IPS DF 6.9 (cell line): ENCODE data around the gene RNF11.

Experiments
- DNase-seq: peaks from one replicate; pipeline ENCODE4 v3.0.0-alpha.2; 2013; ENCODE audit warnings: low read depth, low spot score
- H3K27ac ChIP-seq: one replicate; pipeline ENCODE4 v1.5.1; 2013; ENCODE audit warnings: low read length, control low read depth
- H3K27me3 ChIP-seq: 2 replicates; pipeline ENCODE4 v1.6.1; 2013; ENCODE audit warnings: mild to moderate bottlenecking, low read length; ENCODE audit not compliant: control insufficient read depth, insufficient read depth
- H3K36me3 ChIP-seq: 2 replicates; pipeline ENCODE4 v1.6.1; 2013; ENCODE audit warnings: low read length; ENCODE audit not compliant: control insufficient read depth, insufficient read depth
- H3K4me1 ChIP-seq: 2 replicates; pipeline ENCODE4 v1.6.1; 2013; ENCODE audit warnings: low read length; ENCODE audit not compliant: control insufficient read depth, insufficient read depth
- H3K4me3 ChIP-seq: 2 replicates; pipeline ENCODE4 v1.5.1; 2013; ENCODE audit warnings: mild to moderate bottlenecking, low read length
- H3K9me3 ChIP-seq: 2 replicates; pipeline ENCODE4 v1.6.1; 2013; ENCODE audit warnings: low read length, inconsistent platforms; ENCODE audit not compliant: control insufficient read depth, insufficient read depth
- WGBS: extraction: QIAGEN DNeasy Blood & Tissue Kit; methylation state at CpG from one replicate; pipeline ENCODE4 v1.1.7; 2013; ENCODE audit warnings: mixed read lengths, missing lambda C conversion rate; ENCODE audit not compliant: insufficient read length, insufficient coverage; 5-methylcytosine and 5-hydroxymethylcytosine counted together

Gene RNF11, protein sequence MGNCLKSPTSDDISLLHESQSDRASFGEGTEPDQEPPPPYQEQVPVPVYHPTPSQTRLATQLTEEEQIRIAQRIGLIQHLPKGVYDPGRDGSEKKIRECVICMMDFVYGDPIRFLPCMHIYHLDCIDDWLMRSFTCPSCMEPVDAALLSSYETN

DNA sequence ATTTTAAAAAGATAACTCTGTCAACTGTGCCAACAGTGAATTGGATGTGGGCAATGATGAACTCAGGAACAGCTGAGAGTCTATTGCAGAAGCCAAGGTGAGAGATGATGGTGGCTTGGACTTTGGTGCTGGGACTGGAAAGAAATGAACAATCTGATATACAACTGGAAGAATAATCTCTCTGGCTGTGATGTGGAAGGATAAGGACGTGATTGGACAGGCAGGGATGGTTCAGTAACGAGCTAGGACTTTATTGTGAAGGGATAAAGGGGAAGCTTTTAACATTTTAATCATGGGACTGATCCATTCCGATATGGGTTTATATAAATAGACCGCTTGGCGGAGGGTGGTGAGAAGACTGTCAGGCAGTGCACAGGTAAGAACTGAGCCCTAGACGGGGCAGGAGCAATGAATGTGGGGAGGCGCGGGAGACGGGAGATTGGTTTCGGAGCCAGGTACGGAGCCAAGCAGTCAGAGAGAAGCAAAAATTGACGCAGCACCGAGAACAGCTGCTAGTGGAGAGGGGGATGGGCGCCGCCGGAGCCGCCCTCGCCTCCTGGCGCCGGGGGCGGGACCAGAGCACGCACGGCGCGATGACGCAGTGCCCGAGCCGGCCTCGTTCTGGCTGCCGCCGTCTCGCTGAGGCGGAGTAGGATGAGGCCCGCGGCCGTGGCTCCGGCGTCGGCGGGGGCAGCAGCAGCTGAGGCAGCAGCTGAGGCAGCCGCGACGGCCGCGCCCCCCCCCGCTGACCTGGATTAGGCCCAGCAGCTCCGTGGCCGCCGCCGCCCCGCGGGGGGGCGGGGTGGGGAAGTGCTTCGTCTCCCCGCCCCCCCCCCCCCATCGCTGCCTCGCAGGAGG, at the start of gene RNF11:
Gene RNF11, plus strand, starts transcription at position 601 of the 858 bp plus-strand sequence. CDS start 484 bp downstream, outside the sequence.
- Histone ChIP-seq H3K27me3 (no peaks in the 10 kb centered on the region), H3K4me1 (no peaks in the 10 kb centered on the region; the same call in none of the 2 replicates), H3K9me3 (no peaks in the 10 kb centered on the region), H3K27ac (no peak within 1 kb of the TSS), H3K4me3 (peak within 1 kb of the TSS; percentile 64), H3K36me3 (no peaks in the 10 kb centered on the region; the same call in 1 of the 2 replicates)
- DNase-seq, result peak; percentile 55
- no CpG with 5 or more reads among the region's 57 CpGs for WGBS

DNA sequence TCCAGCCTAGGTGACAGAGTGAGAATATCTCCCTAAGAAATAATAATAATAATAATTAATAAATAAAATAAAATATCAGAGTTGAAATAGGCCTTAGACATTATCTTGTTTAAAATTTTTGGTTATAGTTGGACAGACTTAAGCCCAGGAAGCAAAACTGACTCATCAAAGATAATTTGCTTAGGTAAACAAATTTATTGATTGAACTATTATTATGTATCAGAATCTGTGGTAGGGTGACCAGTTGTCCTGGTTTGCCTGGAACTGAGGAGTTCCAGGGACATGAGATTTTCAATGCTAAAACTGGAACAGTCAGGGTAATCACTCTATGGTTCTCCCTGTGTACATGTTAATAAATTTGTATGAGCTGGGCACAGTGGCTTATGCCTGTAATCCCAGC, 47.8 kb upstream of the RNF11 start:
- Histone ChIP-seq H3K27ac (no peak overlapping the region), H3K9me3 (no peaks in the 10 kb centered on the region), H3K27me3 (no peaks in the 10 kb centered on the region), H3K4me1 (no peaks in the 10 kb centered on the region), H3K4me3 (no peak overlapping the region), H3K36me3 (no peaks in the 10 kb centered on the region)
- DNase-seq, result no peak

DNA sequence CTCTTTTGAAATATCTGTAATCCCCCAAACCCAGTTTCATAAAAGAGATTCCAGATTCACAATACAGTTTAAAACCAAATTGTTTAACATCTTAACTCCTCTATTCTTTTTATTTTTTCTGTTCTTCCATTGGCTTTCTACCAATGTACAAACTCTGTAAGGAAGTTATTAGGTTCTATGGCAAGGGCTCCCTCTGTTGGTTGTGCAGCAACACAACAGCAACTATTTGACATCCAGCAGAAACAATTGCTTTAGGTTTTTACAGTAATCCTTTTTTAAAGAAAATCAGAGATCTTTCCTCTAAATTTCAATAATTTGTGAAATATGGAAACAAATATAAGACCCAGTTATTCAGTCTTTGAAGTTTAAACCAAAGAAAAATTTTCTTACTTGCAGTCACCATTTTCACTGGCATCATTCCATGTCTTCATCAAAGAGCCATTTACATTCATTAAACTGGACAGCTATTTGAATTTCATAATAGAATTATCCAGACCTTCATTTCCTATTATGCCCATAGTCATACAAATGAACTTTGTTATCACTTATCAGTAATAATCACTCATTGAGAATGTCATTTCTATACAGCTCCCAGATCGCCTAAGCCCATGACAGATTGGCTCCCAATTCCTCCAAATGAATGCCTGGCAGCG, 46.5 kb upstream of the RNF11 start:
- no peaks in the 10 kb centered on the region for H3K4me1 ChIP-seq
- no peaks in the 10 kb centered on the region for H3K36me3 ChIP-seq
- WGBS, result no CpG with 5 or more reads among the region's 2 CpGs
- H3K4me3 ChIP-seq, result no peak overlapping the region
- no peaks in the 10 kb centered on the region for H3K27me3 ChIP-seq
- H3K9me3 ChIP-seq, result no peaks in the 10 kb centered on the region
- H3K27ac ChIP-seq, result no peak overlapping the region
- peak; percentile 16 for DNase-seq

DNA sequence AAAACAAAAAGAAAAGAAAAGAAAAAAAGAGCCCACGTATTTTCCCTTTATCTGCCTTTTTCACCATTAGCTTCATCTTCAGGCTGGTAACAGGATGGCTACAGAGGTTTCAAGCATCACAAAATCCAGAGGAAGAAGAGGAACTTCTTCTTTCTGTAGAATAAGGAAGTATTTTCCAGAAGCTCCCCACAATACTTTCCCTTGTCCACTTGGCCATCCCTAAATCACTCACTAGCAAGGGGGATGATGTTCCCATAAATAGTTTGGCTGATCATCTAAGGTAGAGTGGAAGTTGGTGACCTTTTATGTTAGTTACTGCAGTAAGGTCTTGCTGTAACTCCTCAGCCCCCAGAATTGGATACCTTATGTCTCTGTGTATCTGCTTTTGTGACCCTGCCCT, 45.1 kb upstream of the RNF11 start:
- H3K4me3 ChIP-seq, result no peak overlapping the region
- no peak overlapping the region for H3K27ac ChIP-seq
- H3K4me1 ChIP-seq, result no peaks in the 10 kb centered on the region
- H3K36me3 ChIP-seq, result no peaks in the 10 kb centered on the region
- no peak for DNase-seq
- no peaks in the 10 kb centered on the region for H3K27me3 ChIP-seq
- WGBS, result no CpG with 5 or more reads among the region's 1 CpG
- no peaks in the 10 kb centered on the region for H3K9me3 ChIP-seq

DNA sequence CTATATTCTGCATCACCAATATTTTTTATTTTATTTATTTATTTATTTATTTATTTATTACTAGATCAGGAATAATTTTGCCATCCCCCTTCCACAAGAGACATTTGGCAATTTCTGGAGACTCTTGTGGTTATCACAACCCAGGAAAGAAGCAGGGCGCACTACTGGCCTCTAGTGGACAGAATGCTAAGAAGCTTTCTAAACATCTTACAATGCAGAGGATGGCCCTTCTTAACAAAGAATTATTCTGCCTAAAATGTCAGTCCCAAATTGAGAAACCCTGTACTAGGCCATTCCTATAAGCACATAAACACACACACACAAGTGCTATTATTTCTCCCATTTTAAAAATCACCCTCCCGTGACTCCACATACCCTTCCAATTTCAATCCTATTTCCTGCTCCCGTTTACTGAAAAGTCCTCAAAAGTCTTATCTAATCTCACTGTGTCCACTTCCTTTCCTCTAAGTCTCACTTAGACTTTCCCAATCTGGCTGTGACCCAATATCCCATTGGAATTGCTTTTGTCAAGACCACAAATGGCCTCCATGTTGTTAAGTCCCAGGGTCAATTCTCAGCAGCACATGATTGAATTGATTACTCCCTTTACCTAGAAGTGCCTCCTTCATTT, 43.7 kb upstream of the RNF11 start:
- 100% methylated on average over 2 of the region's 3 CpGs for WGBS
- Histone ChIP-seq H3K4me1 (no peaks in the 10 kb centered on the region), H3K27me3 (no peaks in the 10 kb centered on the region), H3K4me3 (no peak overlapping the region), H3K27ac (no peak overlapping the region), H3K9me3 (no peaks in the 10 kb centered on the region), H3K36me3 (no peaks in the 10 kb centered on the region)
- peak; percentile 37 for DNase-seq

DNA sequence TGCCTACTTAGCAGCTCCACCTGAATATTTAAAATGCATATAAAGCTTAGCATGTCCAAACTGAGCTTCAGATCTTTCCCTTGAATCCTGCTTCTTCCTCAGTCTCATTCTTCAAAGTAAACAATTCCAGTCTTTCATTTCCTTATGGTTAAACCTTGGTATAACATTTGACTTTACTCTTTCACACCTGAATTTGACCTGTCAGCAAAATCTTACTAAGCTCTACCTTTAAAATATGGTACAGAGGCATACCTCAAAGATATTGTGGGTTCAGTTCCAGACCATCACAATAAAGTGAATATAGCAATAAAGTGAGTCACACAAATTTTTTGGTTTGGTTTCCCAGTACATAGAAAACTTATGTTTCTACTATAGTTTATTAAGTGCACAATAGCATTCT, 42.5 kb upstream of the RNF11 start:
- DNase-seq, result no peak
- H3K4me3 ChIP-seq, result no peak overlapping the region
- no peaks in the 10 kb centered on the region for H3K36me3 ChIP-seq
- no peaks in the 10 kb centered on the region for H3K4me1 ChIP-seq
- no peaks in the 10 kb centered on the region for H3K27me3 ChIP-seq
- H3K9me3 ChIP-seq, result no peaks in the 10 kb centered on the region
- no peak overlapping the region for H3K27ac ChIP-seq

DNA sequence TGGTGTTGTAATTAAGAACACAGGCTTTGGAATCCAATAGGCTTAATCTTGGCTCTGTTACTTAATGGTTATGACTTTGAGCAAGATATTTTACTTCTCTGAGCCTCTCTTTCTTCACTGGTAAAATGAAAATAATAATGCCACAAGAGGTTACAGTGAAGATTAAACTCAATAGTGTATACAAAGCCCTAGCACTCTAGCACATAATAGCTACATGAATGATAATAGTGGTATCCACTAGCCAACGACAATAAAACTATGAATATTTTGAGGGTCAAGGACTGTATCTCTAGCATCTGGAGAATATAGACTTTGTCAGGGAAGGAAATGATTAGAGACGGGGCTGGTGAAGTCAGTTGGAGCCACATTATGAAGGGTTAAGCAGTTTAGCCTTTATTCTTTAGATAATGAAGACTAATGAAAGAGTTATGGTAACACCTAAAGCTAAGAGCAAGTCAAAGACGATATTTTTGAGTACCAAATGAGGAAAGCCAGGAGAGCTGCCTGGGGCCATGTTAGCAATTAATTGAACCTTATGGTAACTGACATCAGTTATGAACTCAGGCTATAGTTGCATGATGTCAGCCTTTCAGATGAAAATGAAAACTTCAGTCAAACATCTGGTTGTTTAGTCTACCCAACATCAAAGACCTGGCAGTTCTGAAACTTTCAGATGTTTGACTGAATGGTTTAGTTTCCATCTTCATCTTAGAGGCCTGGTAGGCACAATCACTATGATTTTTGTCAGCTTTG, 32.8 kb upstream of the RNF11 start:
- DNase-seq, result no peak
- H3K4me3 ChIP-seq, result no peak overlapping the region
- H3K4me1 ChIP-seq, result no peaks in the 10 kb centered on the region; the same call in 1 of the 2 replicates
- H3K27ac ChIP-seq, result no peak overlapping the region
- H3K9me3 ChIP-seq, result no peaks in the 10 kb centered on the region
- H3K36me3 ChIP-seq, result no peaks in the 10 kb centered on the region
- no CpG with 5 or more reads among the region's 3 CpGs for WGBS
- no peaks in the 10 kb centered on the region for H3K27me3 ChIP-seq

DNA sequence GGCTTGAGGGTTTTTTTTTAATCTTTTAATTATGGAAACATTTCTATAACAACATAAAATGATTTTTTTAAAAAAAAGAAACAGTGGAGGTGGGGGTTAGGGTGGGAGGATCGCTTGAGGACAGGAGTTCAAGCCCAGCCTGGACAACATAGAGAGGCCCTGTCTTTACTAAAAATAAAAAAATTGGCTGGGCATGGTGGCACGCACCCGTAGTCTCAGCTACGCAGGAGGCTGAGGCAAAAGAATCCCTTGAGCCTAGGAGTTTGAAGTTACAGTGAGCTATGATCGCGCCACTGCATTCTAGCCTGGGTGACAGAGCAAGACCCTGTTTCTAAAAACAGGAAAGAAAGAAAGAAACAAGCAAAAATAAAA, 32.2 kb upstream of the RNF11 start:
- WGBS, result no CpG with 5 or more reads among the region's 6 CpGs
- Histone ChIP-seq H3K36me3 (no peaks in the 10 kb centered on the region), H3K4me1 (no peaks in the 10 kb centered on the region; the same call in 1 of the 2 replicates), H3K9me3 (no peaks in the 10 kb centered on the region), H3K27ac (no peak overlapping the region), H3K4me3 (no peak overlapping the region), H3K27me3 (no peaks in the 10 kb centered on the region)
- DNase-seq, result no peak

DNA sequence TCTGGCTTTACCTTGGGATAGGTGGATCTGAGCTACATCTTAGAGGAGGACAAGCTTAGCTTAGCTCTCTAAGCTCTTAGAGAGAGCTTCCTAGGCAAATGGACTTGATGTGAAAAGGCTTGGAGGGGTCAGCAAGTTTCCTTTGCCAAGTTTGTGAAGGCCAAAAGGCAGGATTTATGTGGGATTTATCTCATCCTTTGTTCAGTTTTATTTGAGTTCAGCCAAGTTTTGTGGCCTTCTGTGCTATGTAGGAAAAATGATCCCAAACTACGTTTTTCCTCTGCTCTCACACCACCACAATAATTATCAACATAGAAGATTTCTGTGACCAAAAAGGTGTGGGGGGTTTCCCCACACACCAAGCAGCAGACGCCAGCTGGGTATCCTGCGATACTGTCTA, 26.0 kb upstream of the RNF11 start:
- no peak for DNase-seq
- Histone ChIP-seq H3K27me3 (no peaks in the 10 kb centered on the region), H3K4me3 (no peak overlapping the region), H3K27ac (no peak overlapping the region), H3K9me3 (no peaks in the 10 kb centered on the region), H3K36me3 (no peaks in the 10 kb centered on the region), H3K4me1 (no peaks in the 10 kb centered on the region)
- WGBS, result no CpG with 5 or more reads among the region's 3 CpGs

DNA sequence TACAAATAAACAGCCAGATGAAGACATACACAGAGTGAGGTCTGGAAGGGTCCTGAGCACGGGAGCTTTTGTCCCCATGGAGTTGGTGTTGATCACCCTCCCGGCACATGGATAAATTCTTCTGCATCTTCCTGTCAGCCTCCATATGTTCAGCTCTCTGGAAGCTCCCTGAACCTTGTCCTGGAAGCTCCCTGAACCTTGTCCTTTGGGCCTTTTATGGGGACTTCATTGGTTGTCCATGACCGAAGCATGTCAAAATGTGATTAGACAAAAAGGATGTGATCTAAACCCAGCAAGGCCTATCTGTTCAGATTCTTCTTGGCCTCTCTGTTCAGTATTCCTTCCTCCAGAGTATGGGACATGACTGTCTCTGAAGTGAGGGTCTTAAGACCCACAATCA, 25.4 kb upstream of the RNF11 start:
- H3K4me3 ChIP-seq, result no peak overlapping the region
- no CpG with 5 or more reads among the region's 3 CpGs for WGBS
- H3K9me3 ChIP-seq, result no peaks in the 10 kb centered on the region
- no peak overlapping the region for H3K27ac ChIP-seq
- H3K27me3 ChIP-seq, result no peaks in the 10 kb centered on the region
- no peak for DNase-seq
- no peaks in the 10 kb centered on the region for H3K4me1 ChIP-seq
- H3K36me3 ChIP-seq, result no peaks in the 10 kb centered on the region
